Panc1 (cell line): ENCODE measurements around the gene CYTH3. TPM values are rescaled to one million over a fixed set of nuclear protein-coding genes. Genes with fewer than 3 reads are reported as not detected.
A peak's percentile ranks its signal among the peaks of the same experiment; 100 is the strongest.

Experiments
- ATAC-seq: fragments of 200-7000 bp; cut with Tn5 transposase; 2 replicates; pipeline ENCODE4 v1.9.1; 2020; ENCODE audit warnings: mild to moderate bottlenecking, moderate library complexity
- BruUV-seq: library from RNA; stranded (reverse); fragments of 400-500 nt; replicated peaks from 2 replicates; lab custom pipeline; 2021; lab: Mats Ljungman, UMichigan
- CTCF ChIA-PET: fragments of 300-600 bp; sonication (Branson Sonifier 250); formaldehyde crosslinking; loops from one replicate; lab custom pipeline; 2022; ENCODE audit warnings: antibody characterized with exemption; lab: Charles Lee
- POLR2A ChIA-PET: fragments of 300-600 bp; sonication (Branson Sonifier 250); formaldehyde crosslinking; loops from one replicate; lab custom pipeline; 2022; ENCODE audit warnings: antibody characterized with exemption; lab: Charles Lee
- DNase-seq: peaks from one replicate; pipeline ENCODE4 v3.0.0-alpha.2; 2010; ENCODE audit warnings: low read depth, low spot score
- H3K27ac ChIP-seq: 2 replicates; pipeline ENCODE4 v1.5.1; 2011; ENCODE audit warnings: mild to moderate bottlenecking, low read length, inconsistent platforms
- H3K27me3 ChIP-seq: fragments of 200-500 bp; sonication (Bioruptor generic); 2 replicates; pipeline ENCODE4 v1.6.0; 2014; ENCODE audit warnings: low read length, inconsistent platforms; ENCODE audit not compliant: control insufficient read depth, insufficient read depth
- H3K36me3 ChIP-seq: fragments of 200-500 bp; sonication (Bioruptor generic); 2 replicates; pipeline ENCODE4 v1.5.1; 2014; ENCODE audit warnings: inconsistent platforms, mild to moderate bottlenecking, low read length, moderate library complexity; ENCODE audit not compliant: control insufficient read depth, insufficient read depth
- H3K4me1 ChIP-seq: 2 replicates; pipeline ENCODE4 v1.5.1; 2011; ENCODE audit warnings: inconsistent platforms, mild to moderate bottlenecking, low read length, moderate library complexity; ENCODE audit not compliant: control insufficient read depth, insufficient read depth
- H3K4me3 ChIP-seq, 2 experiments: 2 replicates each; pipeline ENCODE4 v1.5.1; 2011 to 2012; ENCODE audit warnings: low read depth in 2 of 2, low read length in 2 of 2, mild to moderate bottlenecking in 2 of 2, inconsistent platforms in 1 of 2, moderate library complexity in 1 of 2
- H3K9me3 ChIP-seq: fragments of 200-500 bp; sonication (Bioruptor generic); 2 replicates; pipeline ENCODE4 v1.5.1; 2014; ENCODE audit warnings: low read depth, mild to moderate bottlenecking, inconsistent platforms, low read length, moderate library complexity; ENCODE audit not compliant: control insufficient read depth, insufficient read depth
- CTCF ChIP-seq: fragments of 450-650 bp; IDR thresholded peaks from 2 replicates; pipeline ENCODE4 v1.5.1; 2017; ENCODE audit warnings: mild to moderate bottlenecking
- POLR2AphosphoS5 ChIP-seq: IDR thresholded peaks from 2 replicates; pipeline ENCODE4 v1.6.1; 2012; ENCODE audit warnings: mild to moderate bottlenecking, low read depth, low read length, moderate library complexity
- REST ChIP-seq, 2 experiments: IDR thresholded peaks; 2 replicates each; pipeline ENCODE4 v1.6.1; 2011 to 2012; ENCODE audit warnings: low read depth in 2 of 2, control low read depth in 1 of 2, low read length in 1 of 2, mild to moderate bottlenecking in 1 of 2, moderate library complexity in 1 of 2; ENCODE audit not compliant: insufficient read depth in 1 of 2
- SIN3A ChIP-seq: IDR thresholded peaks from 2 replicates; pipeline ENCODE4 v1.6.1; 2012; ENCODE audit warnings: low read depth, mild to moderate bottlenecking, low read length, moderate library complexity, borderline replicate concordance; ENCODE audit not compliant: insufficient read depth
- TCF7L2 ChIP-seq: IDR thresholded peaks from 2 replicates; pipeline ENCODE4 v1.6.1; 2011; ENCODE audit warnings: mild to moderate bottlenecking, low read depth, low read length, inconsistent platforms
- in situ Hi-C: cut with HindIII; loops from 2 replicates; pipeline ENCODE4 v1.10.0; 2016; ENCODE audit warnings: low sequenced_read_pairs, low pct_unique_long_range_greater_than_20kb
- intact Hi-C: fragments of 100-400 bp; cut with micrococcal nuclease; formaldehyde crosslinking; loops from one replicate; pipeline ENCODE4 v1.10.0; 2022; ENCODE audit not compliant: unreplicated experiment
- total RNA-seq: library from RNA; stranded (reverse); gene quantifications from one replicate; pipeline ENCODE4 v1.2.1, GENCODE V29; 2021; ENCODE audit not compliant: unreplicated experiment

The CYTH3 gene
- total RNA-seq, 1 experiment from 2014 or later, result 35.5 TPM

- no peak for DNase-seq
- H3K27ac ChIP-seq, result no peak overlapping the region
- no peak; the same call in 1 of the 2 replicates for ATAC-seq
- CTCF ChIA-PET, result no interaction called here
- no TSS peak for BruUV-seq
- H3K27me3 ChIP-seq, result no peaks in the 10 kb centered on the region
- in situ Hi-C loops, result no loop called here
- H3K9me3 ChIP-seq, result no peaks in the 10 kb centered on the region
- TF ChIP-seq CTCF, result no peak
- no peak for TF ChIP-seq POLR2AphosphoS5
- no peak for TF ChIP-seq REST (IDR thresholded peaks at IDR 0.05; ENCODE audit: insufficient read depth in 1 of 2, low read depth in 2 of 2, low read length in 1 of 2)
- TF ChIP-seq TCF7L2, result no peak
- no peak for TF ChIP-seq SIN3A
- POLR2A ChIA-PET, result no interaction called here
- intact Hi-C loops, result no loop called here
- peaks cover 17% of the 10 kb centered on the region for H3K4me1 ChIP-seq
- H3K4me3 ChIP-seq, result no peak overlapping the region
- no peaks in the 10 kb centered on the region for H3K36me3 ChIP-seq
Measured at GRCh38 chr7:6254866-6255265, 17.6 kb downstream of the CYTH3 start.

- no peak overlapping the region for H3K27ac ChIP-seq
- H3K9me3 ChIP-seq, result no peaks in the 10 kb centered on the region
- TSS peak; percentile 3 for BruUV-seq
- intact Hi-C loops (no loop called here), in situ Hi-C loops (no loop called here)
- CTCF ChIA-PET, result no interaction called here
- peaks cover 11% of the 10 kb centered on the region for H3K4me1 ChIP-seq
- no peak overlapping the region for H3K4me3 ChIP-seq
- DNase-seq (no peak), ATAC-seq (no peak)
- no peaks in the 10 kb centered on the region for H3K27me3 ChIP-seq
- POLR2A ChIA-PET, result no interaction called here
- H3K36me3 ChIP-seq, result no peaks in the 10 kb centered on the region
- TF ChIP-seq TCF7L2, result no peak
- no peak for TF ChIP-seq SIN3A
- TF ChIP-seq POLR2AphosphoS5, result no peak
- no peak for TF ChIP-seq REST (IDR thresholded peaks at IDR 0.05; ENCODE audit: insufficient read depth in 1 of 2, low read depth in 2 of 2, low read length in 1 of 2)
- no peak for TF ChIP-seq CTCF
Measured at GRCh38 chr7:6252748-6253147, 19.7 kb downstream of the CYTH3 start.
